Mesenteric fat pad (tissue), 1 donor: ENCODE data around the gene RGSL1. TPM values are rescaled to one million over a fixed set of nuclear protein-coding genes. Genes with fewer than 3 reads are reported as not detected.

Experiments used
- DNase-seq: peaks from one replicate; pipeline ENCODE4 v3.0.0-alpha.2; 2020; ENCODE audit warnings: low spot score
- long read RNA-seq: library from polyadenylated mRNA; unstranded; transcript quantifications from one replicate; pipeline ENCODE4 v2.0.0, GENCODE V29; 2020
- total RNA-seq: library from RNA; stranded (reverse); fragmentation: NEBNext Ultra II Directional; extraction: Animal tissue kit (Norgen Biotek cat#: 25700); gene quantifications from one replicate; pipeline ENCODE4 v1.2.1, GENCODE V29; 2021
- donor health status: DM: yes; HTN: yes; CAD: no.

Gene RGSL1
- not detected for total RNA-seq
- long read RNA-seq: 0 reads

GRCh38 chr1:182450087-182450486 lies at the start of gene RGSL1:
Gene RGSL1 (plus strand): TSS chr1:182450146. CDS start chr1:182450166, 20 bp downstream.
- DNase-seq: no peak

GRCh38 chr1:182400567-182400966 lies 49.4 kb upstream of the RGSL1 start, which contains the start of gene TEDDM1:
Gene TEDDM1 (minus strand): TSS chr1:182400667. CDS start chr1:182400485, 182 bp downstream.
- DNase-seq: no peak

GRCh38 chr1:182404781-182405180 lies 45.2 kb upstream of the RGSL1 start:
- DNase-seq: no peak

- no peak for DNase-seq
Measured at GRCh38 chr1:182405578-182405977, 44.4 kb upstream of the RGSL1 start.

- no peak for DNase-seq
Measured at GRCh38 chr1:182406012-182406411, 43.9 kb upstream of the RGSL1 start.

GRCh38 chr1:182407724-182408123 lies 42.2 kb upstream of the RGSL1 start:
- no peak for DNase-seq

- no peak for DNase-seq
Measured at GRCh38 chr1:182408435-182409075, 41.4 kb upstream of the RGSL1 start.

GRCh38 chr1:182410138-182410537 lies 39.8 kb upstream of the RGSL1 start:
- no peak for DNase-seq

- DNase-seq: no peak
Measured at GRCh38 chr1:182410620-182411273, 39.2 kb upstream of the RGSL1 start.

GRCh38 chr1:182413486-182413885 lies 36.5 kb upstream of the RGSL1 start:
- no peak for DNase-seq

- no peak for DNase-seq
Measured at GRCh38 chr1:182413969-182414368, 36.0 kb upstream of the RGSL1 start.

GRCh38 chr1:182415789-182416188 lies 34.2 kb upstream of the RGSL1 start:
- no peak for DNase-seq

- DNase-seq: no peak
Measured at GRCh38 chr1:182426442-182427430, 23.2 kb upstream of the RGSL1 start.

- no peak for DNase-seq
Measured at GRCh38 chr1:182428043-182428442, 21.9 kb upstream of the RGSL1 start.

GRCh38 chr1:182430263-182431068 lies 19.5 kb upstream of the RGSL1 start:
- no peak for DNase-seq

- DNase-seq: no peak
Measured at GRCh38 chr1:182431278-182431677, 18.7 kb upstream of the RGSL1 start.

- no peak for DNase-seq
Measured at GRCh38 chr1:182433580-182433979, 16.4 kb upstream of the RGSL1 start.

GRCh38 chr1:182438326-182438725 lies 11.6 kb upstream of the RGSL1 start:
- DNase-seq: no peak

- no peak for DNase-seq
Measured at GRCh38 chr1:182441719-182442118, 8.2 kb upstream of the RGSL1 start.

GRCh38 chr1:182442333-182442732 lies 7.6 kb upstream of the RGSL1 start:
- no peak for DNase-seq

GRCh38 chr1:182444497-182444896 lies 5.4 kb upstream of the RGSL1 start:
- DNase-seq: no peak
